Omental fat pad (tissue), 4 donors: ENCODE results near the gene MAU2. TPM values are rescaled to one million over a fixed set of nuclear protein-coding genes. Genes with fewer than 3 reads are reported as not detected.

Source experiments
- ATAC-seq: fragments of 150-250 bp; one replicate; pipeline ENCODE4 v1.9.1; 2016; ENCODE audit warnings: mild to moderate bottlenecking, moderate library complexity; ENCODE audit not compliant: low FRiP score
- DNase-seq: peaks from one replicate; pipeline ENCODE4 v3.0.0-alpha.2; 2019; ENCODE audit warnings: low spot score
- CTCF ChIP-seq, 3 donors: fragments of 450-650 bp; IDR thresholded peaks; one replicate each; pipeline ENCODE4 v1.5.1; 2016 to 2017; ENCODE audit warnings: antibody characterized with exemption in 3 of 3, mild to moderate bottlenecking in 3 of 3, moderate library complexity in 2 of 3
- total RNA-seq, 4 donors: library from RNA; depleted of rRNA; stranded (reverse); fragments of >200 nt; gene quantifications; one replicate each; pipeline ENCODE4 v1.1.0, GENCODE V29; 2016

MAU2 gene
- total RNA-seq, 4 donors from 2014 or later = 27.6 to 78.5 (median 44.3) TPM

- no peak for TF ChIP-seq CTCF (IDR thresholded peaks at IDR 0.05)
- no peak for DNase-seq
- no peak for ATAC-seq
Measured at GRCh38 chr19:19296953-19297689, 23.5 kb upstream of the MAU2 start.

GRCh38 chr19:19297759-19298158 is 22.9 kb upstream of the MAU2 start:
- no peak for TF ChIP-seq CTCF (IDR thresholded peaks at IDR 0.05)
- no peak for DNase-seq
- no peak for ATAC-seq

DNA sequence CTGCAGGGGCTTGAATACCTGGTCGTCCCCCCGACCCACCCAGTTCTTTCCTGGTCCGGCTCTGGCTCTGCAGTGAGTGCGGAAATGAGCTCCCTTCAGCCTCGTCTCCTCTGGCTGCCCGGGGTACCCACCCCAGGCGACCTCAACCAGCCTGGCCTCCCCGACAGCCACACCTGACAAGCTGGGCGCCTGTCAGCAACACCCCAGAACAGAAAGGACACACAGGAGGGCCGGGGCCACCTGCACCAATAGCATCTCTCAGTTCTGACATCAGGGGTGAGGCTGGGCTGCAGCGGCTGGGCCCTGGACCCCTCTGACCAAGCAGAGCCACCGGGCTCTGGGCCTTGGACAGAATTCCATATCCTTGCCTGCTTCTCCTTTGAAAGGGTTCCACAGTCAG is 20.0 kb upstream of the MAU2 start:
- no peak for DNase-seq
- no peak for TF ChIP-seq CTCF (IDR thresholded peaks at IDR 0.05)
- no peak for ATAC-seq

DNA sequence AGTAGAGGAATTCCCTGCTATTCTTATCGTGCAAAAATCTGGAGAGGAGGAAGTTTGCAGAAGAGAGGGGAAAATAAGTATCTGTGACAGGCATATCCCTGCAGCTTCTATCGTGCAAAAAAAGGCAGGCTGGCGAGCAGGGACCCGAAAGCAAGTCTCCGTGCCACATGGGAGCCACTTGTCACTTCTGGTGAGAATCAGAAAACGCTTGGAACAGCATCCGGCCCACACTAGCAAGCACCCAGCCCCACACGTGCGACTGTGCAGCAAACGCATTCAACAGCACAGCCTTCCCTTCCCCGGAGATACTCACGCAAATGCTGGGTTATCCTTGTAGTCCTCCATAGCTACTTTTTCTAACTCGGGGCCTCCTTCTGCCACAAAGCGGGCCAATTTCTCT is 17.2 kb upstream of the MAU2 start:
- ATAC-seq (no peak), DNase-seq (no peak)
- TF ChIP-seq CTCF (IDR thresholded peaks at IDR 0.05) = no peak

GRCh38 chr19:19304186-19304965 is 16.3 kb upstream of the MAU2 start:
- ATAC-seq (no peak), DNase-seq (no peak)
- no peak for TF ChIP-seq CTCF (IDR thresholded peaks at IDR 0.05)

- no peak for TF ChIP-seq CTCF (IDR thresholded peaks at IDR 0.05)
- ATAC-seq (no peak), DNase-seq (no peak)
Measured at GRCh38 chr19:19305066-19305465, 15.6 kb upstream of the MAU2 start.

- no peak for ATAC-seq
- DNase-seq = no peak
- TF ChIP-seq CTCF (IDR thresholded peaks at IDR 0.05) = no peak
Measured at GRCh38 chr19:19305696-19306095, 14.9 kb upstream of the MAU2 start.
